ENCODE results near the gene C15orf61.

DNA sequence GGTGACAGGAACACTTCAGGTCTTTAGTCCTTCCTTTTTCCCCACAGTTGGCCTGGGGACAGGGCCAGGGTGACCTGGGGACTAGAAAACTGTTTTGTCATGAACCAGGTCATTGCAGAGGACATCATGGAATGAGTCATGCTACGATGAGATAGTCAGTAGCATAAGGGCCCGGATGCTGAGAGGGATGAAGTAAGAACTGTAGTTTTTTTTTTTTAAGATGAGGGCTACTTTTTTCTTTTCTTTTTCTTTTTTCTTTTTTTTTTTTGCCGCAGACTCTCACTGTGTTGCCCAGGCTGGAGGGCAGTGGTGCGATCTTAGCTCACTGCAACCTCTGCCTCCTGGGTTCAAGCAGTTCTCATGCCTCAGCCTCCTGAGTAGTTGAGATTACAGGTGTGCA, 29.6 kb downstream of the C15orf61 start:
- TF ChIP-seq, protein P1, sequence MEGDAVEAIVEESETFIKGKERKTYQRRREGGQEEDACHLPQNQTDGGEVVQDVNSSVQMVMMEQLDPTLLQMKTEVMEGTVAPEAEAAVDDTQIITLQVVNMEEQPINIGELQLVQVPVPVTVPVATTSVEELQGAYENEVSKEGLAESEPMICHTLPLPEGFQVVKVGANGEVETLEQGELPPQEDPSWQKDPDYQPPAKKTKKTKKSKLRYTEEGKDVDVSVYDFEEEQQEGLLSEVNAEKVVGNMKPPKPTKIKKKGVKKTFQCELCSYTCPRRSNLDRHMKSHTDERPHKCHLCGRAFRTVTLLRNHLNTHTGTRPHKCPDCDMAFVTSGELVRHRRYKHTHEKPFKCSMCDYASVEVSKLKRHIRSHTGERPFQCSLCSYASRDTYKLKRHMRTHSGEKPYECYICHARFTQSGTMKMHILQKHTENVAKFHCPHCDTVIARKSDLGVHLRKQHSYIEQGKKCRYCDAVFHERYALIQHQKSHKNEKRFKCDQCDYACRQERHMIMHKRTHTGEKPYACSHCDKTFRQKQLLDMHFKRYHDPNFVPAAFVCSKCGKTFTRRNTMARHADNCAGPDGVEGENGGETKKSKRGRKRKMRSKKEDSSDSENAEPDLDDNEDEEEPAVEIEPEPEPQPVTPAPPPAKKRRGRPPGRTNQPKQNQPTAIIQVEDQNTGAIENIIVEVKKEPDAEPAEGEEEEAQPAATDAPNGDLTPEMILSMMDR (IDR thresholded peaks at IDR 0.05), result no peak
- TF ChIP-seq POLR2AphosphoS5 (IDR thresholded peaks at IDR 0.05), result no peak
